CD4-positive, alpha-beta T cell treated with Interleukin-6 for 4 hours (primary cell): ENCODE results near the gene TMEM248.

Experiments
- DNase-seq: peaks from one replicate; pipeline ENCODE4 v3.0.0-alpha.2; 2020; ENCODE audit warnings: mixed read lengths

TMEM248 gene

DNA sequence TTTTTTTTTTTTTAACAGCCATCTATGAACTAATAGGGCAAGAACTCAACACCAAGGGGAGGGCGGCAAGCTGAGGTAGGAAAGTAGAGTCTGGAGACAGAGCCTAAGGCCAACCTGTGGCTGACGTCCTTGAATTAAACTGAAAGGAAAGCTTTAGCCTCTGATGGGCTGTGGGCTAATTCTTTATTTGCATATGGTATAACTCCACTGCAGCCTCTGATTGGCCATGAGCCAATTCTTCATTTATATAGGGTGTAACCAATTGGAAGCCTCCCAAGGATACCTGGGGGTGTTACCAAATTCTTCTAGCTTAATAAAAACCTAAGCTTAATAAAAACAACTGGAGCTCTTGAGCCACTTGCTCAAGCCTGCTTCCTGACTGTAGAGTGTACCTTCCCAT is 85.9 kb downstream of the TMEM248 start:
- DNase-seq = no peak
